SH-SY5Y (cell line): ENCODE results near the gene AFF3.
A peak's percentile ranks its signal among the peaks of the same experiment; 100 is the strongest.

Source experiments
- GATA2 ChIP-seq: IDR thresholded peaks from 2 replicates; pipeline ENCODE4 v1.6.1; 2011; ENCODE audit warnings: mild to moderate bottlenecking, low read depth, low read length
- GATA3 ChIP-seq: IDR thresholded peaks from 2 replicates; pipeline ENCODE4 v1.6.1; 2011; ENCODE audit warnings: low read depth, mild to moderate bottlenecking, low read length, moderate library complexity

The AFF3 gene

DNA sequence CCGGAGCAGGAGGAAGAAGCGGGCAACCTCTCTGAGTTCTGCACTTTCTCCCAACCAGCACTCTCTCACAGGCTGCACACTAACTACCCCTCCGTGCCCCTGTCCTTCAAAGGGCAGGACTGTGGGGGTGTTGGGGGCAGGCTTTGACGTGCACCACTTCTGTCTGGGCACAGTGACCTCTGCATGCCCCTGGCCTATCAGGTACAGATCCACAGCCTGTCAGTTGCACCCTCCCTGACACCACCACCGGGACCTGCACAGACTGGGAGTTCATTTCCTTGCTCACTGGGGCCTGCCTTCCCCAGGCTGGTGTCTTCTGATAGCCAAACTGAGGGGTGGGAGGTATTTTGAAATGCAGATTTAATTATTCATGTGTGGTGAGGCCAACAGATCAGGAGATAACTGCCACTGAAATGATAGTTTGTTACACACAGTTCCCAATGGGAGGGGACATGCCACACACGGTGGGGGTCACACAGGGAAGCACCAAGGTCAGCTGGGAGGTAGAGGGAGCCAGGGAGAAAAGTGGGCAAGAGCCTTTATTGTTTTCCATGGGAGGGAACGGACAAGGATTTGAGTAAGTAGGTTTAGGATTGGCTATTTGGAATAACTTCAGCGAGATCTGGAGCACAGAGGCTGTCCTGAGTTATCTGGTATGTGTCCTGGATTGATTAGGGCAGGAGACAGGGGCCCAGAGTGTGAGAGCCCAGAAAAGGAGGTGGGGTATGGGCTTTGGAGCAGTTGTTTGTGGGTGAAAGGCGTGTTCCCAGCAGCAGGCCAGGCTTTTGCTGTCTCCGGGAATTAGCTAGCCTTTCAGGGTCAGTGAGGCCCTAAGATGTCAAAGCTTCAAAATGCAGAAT is 251.6 kb downstream of the AFF3 start:
- TF ChIP-seq GATA3 (peak; percentile 48; the same call in 1 of the 2 replicates), GATA2 (peak; percentile 90)

DNA sequence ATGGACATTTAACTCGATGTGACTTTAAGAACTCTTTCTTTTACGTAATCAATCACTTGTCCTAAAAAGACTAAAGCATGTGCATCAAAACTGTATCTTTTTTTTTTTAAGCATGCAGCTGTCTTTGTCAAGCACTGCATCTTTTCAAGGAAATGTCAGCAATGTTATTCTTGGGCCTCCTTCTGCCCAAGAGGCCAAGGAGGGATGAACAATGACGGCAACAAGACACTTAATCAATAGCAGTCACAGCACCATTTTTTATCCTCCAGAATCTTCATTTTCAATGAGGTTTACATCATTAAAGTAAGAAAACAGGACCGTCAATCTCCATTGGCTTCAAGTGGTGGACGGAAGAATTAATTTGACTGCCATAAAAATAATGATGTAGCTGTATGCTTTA is 253.8 kb downstream of the AFF3 start:
- no peak for TF ChIP-seq GATA2
- no peak for TF ChIP-seq GATA3

DNA sequence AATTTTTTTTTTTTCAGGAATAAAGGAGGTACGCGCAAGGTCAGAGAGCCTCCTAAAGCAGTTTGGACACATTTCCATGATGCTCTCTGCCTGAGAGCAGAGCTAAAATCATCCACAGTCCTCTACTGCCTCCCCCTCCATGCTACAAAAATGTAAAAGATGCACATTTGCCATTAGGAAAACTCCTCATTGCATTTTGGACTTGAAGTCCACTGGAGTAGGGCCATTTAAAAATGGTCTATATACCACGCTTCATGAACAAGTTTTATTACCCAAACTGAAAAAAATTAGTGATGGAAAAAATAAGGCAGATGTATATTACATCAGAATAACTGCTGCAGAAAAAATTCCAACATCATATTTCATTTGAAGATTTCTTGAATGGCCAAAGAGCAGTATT is 256.0 kb downstream of the AFF3 start:
- no peak for TF ChIP-seq GATA2
- TF ChIP-seq GATA3 = no peak

DNA sequence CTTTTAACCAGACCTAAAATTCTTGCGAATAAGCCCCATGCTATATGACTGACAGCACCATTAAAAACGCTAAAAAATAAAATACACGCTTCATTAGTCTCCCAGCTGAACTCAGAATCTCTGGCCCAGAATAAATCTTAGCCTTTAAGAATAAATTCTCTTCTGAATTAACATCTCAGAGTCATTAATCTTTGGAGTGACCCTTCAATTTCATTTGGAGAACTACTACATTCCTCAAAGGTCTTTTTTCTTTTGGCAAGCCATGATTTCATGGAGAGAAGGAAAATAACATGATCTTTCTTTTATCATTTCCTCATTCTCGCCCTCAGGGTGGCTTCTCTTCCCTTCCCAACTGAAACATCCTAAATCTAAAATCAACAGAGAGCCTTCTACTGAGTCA is 259.0 kb downstream of the AFF3 start:
- TF ChIP-seq GATA3 = no peak
- TF ChIP-seq GATA2 = no peak

DNA sequence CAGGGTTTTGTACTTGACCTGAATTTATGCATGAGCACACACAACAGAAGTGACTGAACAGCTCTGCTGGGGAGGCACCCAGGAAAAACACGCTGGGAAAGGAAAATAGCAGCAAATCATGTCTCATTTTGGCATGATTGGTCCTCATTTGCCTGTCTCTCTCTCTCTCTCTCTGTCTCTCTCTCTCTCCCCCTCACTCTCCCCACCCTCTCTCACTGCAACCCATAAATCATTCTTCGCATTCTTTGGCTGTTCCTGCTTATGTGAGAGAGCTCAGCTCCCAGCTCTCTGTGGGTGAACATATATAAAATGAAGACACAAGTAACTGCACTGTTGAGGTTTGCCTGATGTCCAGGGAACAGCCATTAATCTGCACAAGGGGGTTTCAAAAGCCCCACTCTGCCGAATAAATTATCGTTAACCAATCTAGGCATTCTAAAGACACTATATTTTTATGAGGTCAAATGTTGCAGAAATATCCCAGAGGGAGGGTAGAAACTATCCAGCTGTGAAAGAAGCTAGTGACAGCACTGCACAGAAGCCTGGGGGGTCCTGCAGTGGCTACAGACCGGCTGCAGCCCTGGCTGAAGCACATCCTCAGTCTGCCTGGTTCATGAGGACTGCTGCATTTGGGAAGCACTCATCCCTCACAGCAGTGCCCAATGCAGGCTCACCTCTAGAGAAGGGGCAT is 260.3 kb downstream of the AFF3 start:
- no peak for TF ChIP-seq GATA3
- TF ChIP-seq GATA2 = peak; percentile 35; the same call in 1 of the 2 replicates

DNA sequence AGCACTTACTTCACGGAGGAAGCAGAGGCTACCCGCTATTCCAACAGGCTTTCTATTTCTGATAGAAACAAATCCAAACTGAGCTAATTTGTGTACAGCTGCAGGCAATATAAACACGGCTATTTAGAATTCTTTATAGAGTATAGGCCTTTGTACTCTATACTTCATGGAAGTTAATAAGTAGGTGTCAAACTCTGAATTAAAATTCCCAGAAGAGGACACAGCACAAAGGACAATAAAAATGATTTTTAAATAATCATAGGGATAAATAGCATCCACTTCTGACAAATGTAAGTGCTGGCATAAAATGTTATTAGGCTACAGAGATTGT is 261.5 kb downstream of the AFF3 start:
- TF ChIP-seq GATA3 (no peak), GATA2 (no peak)

DNA sequence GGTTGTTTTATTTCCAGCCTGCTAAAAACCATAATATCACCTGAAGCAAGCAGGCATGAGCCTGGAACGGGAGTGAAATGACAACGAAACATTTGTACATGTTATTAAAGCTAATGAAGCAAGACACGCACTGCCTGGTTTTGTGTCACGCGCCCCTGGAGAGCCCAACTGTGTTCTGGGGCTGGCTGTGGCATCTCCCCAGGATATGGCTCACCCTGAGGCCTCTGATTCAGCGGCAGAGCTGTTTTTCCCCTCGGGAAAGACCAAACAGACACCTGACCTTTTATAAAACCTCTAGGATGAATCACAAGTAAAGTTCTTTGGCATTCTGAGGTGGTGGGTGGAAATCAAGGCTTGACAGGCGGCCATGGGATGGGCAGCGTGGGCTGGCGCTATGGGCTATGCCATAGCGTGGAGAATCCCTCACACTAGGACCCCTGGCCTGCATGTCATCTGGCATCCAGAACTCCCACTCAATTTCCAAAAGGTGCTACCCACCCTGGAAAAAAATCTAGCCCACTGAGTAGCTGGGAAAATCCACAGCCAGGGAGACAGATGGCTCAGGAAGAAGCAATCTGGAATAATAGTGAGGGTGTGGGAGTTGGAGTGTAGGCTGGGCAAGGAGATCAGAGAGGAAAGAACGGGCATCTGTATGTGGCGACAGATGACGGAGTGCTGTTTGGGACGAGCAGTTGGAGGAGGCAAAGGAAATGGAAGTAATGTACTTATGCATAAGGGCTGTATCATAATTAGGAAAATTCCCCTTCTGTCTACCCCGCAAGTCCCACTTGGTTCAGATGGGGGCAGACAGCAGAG is 262.0 kb downstream of the AFF3 start:
- no peak for TF ChIP-seq GATA3
- TF ChIP-seq GATA2 = no peak

DNA sequence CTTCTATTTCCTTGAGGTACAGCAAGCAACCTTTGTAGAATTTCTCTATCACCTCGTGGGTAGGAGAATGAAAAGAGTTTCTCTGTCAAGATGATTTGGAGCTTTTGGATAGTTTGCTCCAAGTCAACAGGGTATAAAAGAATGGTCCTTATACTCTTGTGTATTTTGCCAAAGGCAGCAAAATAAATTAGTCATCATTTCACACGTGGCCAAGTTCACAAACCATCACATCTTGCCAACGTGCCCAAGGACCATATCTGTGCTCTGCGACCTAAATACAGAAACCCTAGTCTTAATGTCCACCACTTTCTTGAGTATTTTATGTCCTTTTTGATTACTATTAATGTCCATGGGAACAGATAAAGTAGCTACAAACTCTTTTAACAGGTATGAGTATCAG is 262.9 kb downstream of the AFF3 start:
- no peak for TF ChIP-seq GATA2
- no peak for TF ChIP-seq GATA3

DNA sequence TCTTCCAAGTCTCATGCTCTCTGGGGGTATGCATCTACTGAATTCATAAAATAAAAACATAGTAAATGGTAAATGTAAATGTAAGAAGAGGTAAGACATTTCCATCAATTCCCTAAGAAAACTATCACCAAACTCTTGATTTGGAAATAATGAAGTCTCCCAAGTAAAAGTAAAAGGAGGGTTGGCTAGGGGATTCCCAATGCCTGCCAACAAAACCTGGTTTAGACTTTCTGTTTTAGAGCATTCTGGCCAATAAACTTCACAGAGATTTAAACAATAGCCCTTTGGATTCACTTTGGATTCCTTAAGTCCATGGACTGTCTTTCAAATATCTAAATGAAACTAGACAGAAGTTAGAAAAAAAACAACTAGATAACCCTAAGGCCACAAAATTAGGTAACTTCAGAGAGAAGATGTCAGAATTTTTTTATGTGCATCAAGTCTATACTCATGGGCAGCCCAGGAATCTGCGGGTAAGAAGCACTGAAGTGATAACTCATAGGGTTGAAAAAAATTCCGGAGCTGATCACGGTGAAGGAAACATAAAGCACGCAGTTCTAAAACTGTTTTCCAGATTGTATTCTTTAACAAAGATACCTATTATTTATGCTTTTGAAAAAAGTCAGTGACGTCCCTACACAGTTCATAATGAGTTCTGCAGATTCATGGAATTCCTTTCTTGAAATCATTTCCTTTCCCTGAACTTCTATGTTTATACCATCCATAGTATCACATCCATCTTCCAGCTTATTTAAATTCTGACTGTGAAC is 263.6 kb downstream of the AFF3 start:
- TF ChIP-seq GATA3 = no peak
- TF ChIP-seq GATA2 = no peak

DNA sequence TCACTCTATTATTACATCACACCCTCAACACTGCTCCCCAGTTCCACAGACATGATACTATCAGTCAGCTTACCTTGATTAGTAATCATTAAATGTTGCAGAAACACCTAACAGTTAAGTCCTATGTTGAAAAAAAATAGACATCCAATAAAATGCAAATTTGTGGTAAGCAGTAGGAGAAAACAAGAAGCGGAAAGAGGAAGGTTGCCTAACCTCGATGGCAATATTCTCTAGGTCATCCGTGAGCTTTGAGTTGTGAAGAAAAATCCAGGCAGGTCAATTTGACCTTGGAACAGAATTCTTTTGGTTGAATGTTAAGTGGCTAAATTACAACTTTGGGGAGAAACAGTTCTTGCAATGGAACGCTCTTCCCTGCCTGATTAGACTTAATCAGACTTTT is 264.4 kb downstream of the AFF3 start:
- TF ChIP-seq GATA3 = no peak
- TF ChIP-seq GATA2 = no peak

DNA sequence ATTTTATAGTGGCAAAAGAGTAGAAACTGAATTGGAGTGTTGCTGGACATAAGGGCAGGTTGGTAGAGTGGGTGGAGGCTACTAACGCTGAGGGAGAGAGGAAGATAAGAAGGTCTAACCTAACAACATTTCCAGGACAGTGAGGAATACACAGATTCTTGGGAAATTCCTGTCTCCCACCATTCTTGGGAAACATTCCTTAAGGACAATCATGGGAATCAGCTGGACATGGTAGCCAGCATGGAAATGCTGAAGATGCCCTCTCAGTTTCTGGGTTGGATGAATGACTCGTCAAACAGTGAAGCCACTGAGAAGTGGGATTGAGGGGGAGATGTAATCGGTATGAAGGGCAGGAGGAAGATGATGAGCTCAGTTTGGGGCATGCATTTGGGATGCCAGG is 265.4 kb downstream of the AFF3 start:
- no peak for TF ChIP-seq GATA3
- no peak for TF ChIP-seq GATA2

DNA sequence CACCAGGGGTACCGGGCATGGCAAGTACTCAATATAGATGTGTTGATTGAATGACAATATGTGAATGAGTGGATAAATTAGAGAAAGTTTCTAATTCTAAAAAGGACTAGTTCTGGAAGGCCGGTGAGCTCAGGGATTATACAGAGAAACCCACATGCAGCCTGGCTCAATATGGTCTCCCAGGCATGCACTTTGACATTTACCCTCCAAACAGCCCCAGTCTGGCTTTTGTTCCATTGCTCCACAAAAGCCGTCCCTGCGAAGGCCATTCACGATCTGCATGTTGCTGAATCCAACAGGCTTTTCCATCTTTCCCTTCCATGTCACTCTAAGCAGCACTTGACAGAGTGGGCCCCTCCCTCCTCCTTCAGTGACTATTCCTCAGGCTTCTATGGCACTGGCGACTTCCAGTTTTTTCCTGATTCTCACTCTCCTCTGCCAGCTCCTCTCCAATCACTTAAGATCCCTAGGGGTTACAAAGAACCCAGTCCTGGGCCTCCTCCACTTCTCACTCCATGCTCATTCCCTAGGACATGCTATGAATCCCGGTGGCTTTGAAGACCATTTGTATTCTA is 266.7 kb downstream of the AFF3 start:
- no peak for TF ChIP-seq GATA2
- TF ChIP-seq GATA3 = no peak

DNA sequence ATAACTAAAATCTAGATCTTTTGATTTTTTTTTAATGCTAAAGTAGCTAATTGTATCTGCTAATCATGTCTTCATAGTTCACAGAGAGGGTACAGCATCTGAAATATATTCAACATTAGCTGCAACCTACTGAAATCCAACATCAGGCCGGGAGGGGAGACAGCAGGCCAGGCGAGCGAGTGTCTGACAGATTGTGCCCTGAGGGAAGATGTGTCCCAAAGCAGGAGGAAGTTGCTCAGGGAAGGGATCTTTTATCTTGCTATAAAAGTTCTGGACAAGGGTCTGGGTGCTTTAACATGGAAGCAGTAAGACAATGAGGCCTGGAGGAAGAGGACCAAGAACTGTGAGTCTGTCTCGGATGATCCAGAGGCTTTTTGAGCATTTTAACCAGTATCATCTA is 274.1 kb downstream of the AFF3 start:
- TF ChIP-seq GATA3 = no peak
- 0 out of 2 replicates have a peak, but pooled peaks have one; percentile 10 for TF ChIP-seq GATA2
